Measurements from ENCODE around the gene PDE3B. TPM values are rescaled to one million over a fixed set of nuclear protein-coding genes. Genes with fewer than 3 reads are reported as not detected.
"Not testable (repeated sequence)": the region's sequence is repeated elsewhere in the genome, so short reads cannot be mapped to it uniquely, and the experiment has no call there.

The PDE3B gene
- total RNA-seq, 1 experiment from 2014 or later, result 0.03 TPM

- Histone ChIP-seq H3K4me3 (no peak overlapping the region), H3K27me3 (replicated peaks) (no peaks in the 10 kb centered on the region), H3K27ac (no peak overlapping the region), H3K36me3 (no peaks in the 10 kb centered on the region), H3K9me3 (replicated peaks) (no peaks in the 10 kb centered on the region), H3K4me1 (replicated peaks) (no peaks in the 10 kb centered on the region)
- no peak for DNase-seq (ENCODE audit: low read depth in 1 of 2, low spot score in 2 of 2)
Measured at GRCh38 chr11:14673421-14673820, 29.8 kb downstream of the PDE3B start.

DNA sequence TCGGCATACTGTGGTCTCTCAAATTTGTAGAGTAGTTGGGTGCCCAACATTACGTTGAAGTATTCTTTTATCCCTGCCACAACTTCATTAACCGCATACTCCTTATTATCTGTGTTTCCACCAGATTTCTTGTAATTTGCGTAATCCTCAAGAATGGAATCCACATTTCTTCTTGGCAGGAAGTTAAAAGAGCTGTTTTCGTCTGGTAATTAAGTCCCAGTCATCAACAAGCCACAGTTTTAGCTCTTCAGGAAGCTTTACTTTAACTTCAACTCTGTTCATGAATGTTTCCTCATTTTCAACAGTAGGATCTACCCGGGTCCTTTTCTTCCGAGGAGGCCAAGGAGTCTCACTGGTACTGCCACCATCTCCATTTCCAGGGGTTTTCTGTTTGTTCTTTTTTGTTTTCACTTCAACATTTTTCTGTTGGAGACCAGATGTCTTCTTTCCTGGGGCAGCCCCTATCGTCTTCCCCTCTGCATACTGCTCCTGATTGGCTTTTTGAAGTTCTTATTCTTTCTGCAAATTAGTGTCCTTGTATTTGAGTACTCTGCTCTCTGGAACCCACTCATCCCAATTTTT lies 30.3 kb downstream of the PDE3B start:
- Histone ChIP-seq H3K4me3 (no peak overlapping the region), H3K4me1 (replicated peaks) (no peaks in the 10 kb centered on the region), H3K36me3 (no peaks in the 10 kb centered on the region), H3K27me3 (replicated peaks) (no peaks in the 10 kb centered on the region), H3K9me3 (replicated peaks) (no peaks in the 10 kb centered on the region), H3K27ac (no peak overlapping the region)
- no peak for DNase-seq (ENCODE audit: low read depth in 1 of 2, low spot score in 2 of 2)

DNA sequence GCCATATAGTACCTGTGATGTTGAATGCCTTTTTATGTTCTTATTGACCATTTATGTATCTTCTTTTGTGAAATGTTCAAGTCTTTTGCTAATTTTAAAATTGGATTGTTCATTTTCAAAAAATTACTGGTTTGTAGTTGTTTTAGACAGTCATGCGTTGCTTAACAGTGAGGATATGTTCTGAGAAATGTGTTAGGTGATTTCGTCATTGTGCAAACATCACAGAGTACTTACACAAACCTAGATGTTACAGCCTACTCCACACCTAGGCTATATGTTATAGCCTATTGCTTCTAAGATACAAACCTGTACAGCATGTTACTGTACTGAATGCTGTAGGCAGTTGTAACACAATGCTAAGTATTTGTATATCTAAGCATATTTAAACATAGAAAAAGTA lies 32.5 kb downstream of the PDE3B start:
- Histone ChIP-seq H3K4me3 (no peak overlapping the region), H3K36me3 (no peaks in the 10 kb centered on the region), H3K4me1 (replicated peaks) (no peaks in the 10 kb centered on the region), H3K27ac (no peak overlapping the region), H3K9me3 (replicated peaks) (no peaks in the 10 kb centered on the region), H3K27me3 (replicated peaks) (no peaks in the 10 kb centered on the region)
- DNase-seq (ENCODE audit: low read depth in 1 of 2, low spot score in 2 of 2), result no peak

DNA sequence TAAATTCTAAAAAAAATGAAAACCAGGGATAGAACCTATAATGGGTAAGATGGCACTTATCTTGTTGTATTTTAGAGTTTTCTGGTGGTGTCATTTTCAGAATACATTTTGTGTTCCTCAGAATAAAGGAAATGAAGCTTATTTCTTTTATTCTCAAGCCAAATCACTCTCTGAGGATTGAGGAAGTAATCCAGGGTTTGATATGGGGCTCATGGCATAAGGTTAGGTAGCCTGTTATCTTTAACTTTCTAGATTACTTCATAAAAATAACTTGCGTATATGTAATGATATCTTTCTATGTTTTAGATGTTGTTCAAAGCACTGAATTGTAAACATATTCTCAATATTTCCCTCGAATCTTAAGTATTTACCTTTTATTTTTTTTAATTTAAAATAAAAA lies 33.5 kb downstream of the PDE3B start:
- no peak overlapping the region for H3K4me3 ChIP-seq
- no peaks in the 10 kb centered on the region for H3K36me3 ChIP-seq

GRCh38 chr11:14678350-14678749 lies 34.7 kb downstream of the PDE3B start:
- Histone ChIP-seq H3K36me3 (no peaks in the 10 kb centered on the region), H3K9me3 (replicated peaks) (no peaks in the 10 kb centered on the region)
- no peak for DNase-seq (ENCODE audit: low read depth in 1 of 2, low spot score in 2 of 2)

More for the DNA sequence above, 33.5 kb downstream of the PDE3B start:
- DNase-seq (ENCODE audit: low read depth in 1 of 2, low spot score in 2 of 2), result no peak
- Histone ChIP-seq H3K4me1 (replicated peaks) (no peaks in the 10 kb centered on the region), H3K27me3 (replicated peaks) (no peaks in the 10 kb centered on the region), H3K9me3 (replicated peaks) (no peaks in the 10 kb centered on the region), H3K27ac (no peak overlapping the region)

DNA sequence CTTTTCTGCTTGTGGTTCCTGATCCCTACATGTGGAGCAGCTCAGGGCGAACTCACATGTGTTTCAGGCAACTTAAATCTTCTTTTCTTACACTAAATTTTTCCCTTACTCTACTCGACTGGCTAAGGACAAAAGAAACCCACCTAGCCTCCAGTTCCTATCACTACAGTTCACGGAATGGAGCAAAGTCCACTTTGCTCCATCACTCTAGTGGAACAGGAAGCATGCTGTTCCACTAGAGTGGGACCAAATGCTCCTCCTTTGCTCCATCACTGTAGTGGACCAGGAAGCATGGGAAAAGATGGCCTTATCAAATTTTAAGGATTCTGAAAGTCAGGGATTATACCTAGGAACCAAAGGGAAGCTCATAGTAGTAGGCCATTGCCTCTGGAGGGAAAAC lies 36.1 kb downstream of the PDE3B start:
- Histone ChIP-seq H3K4me3 (no peak overlapping the region), H3K27ac (no peak overlapping the region), H3K27me3 (replicated peaks) (no peaks in the 10 kb centered on the region), H3K4me1 (replicated peaks) (no peaks in the 10 kb centered on the region), H3K9me3 (replicated peaks) (no peaks in the 10 kb centered on the region), H3K36me3 (no peaks in the 10 kb centered on the region)
- DNase-seq (ENCODE audit: low read depth in 1 of 2, low spot score in 2 of 2), result no peak

More at GRCh38 chr11:14678350-14678749, 34.7 kb downstream of the PDE3B start:
- Histone ChIP-seq H3K27me3 (replicated peaks) (no peaks in the 10 kb centered on the region), H3K27ac (no peak overlapping the region), H3K4me3 (no peak overlapping the region), H3K4me1 (replicated peaks) (no peaks in the 10 kb centered on the region)

DNA sequence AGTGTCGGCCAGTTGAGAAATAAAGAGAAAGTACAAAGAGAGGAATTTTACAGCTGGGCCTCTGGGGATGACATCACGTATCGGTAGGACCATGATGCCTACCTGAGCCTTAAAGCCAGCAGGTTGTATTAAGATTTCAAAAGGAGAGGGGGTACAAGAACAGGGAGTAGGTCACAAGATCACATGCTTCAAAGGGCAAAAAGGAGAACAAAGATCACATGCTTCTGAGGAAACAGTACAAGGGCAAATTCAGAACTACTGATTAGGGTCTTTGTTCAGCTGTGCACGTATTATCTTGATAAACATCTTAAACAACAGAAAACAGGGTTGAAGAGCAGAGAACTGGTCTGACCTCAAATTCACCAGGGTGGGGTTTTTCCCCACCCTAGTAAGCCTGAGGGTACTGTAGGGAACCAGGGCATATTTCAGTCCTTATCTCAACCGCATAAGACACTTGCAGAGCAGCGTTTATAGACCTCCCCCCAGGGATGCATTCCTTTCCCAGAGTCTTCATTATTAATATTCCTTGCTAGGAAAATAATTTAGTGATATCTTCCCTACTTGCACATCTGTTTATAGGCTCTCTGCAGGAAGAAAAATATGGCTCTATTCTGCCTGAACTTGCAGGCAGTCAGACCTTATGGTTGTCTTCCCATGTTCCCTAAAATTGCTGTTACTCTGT lies 40.8 kb downstream of the PDE3B start:
- not testable (repeated sequence) for H3K27me3 ChIP-seq (replicated peaks); H3K4me1 ChIP-seq (replicated peaks); DNase-seq (ENCODE audit: low read depth in 1 of 2, low spot score in 2 of 2); H3K4me3 ChIP-seq; H3K36me3 ChIP-seq; H3K27ac ChIP-seq; H3K9me3 ChIP-seq (replicated peaks)

DNA sequence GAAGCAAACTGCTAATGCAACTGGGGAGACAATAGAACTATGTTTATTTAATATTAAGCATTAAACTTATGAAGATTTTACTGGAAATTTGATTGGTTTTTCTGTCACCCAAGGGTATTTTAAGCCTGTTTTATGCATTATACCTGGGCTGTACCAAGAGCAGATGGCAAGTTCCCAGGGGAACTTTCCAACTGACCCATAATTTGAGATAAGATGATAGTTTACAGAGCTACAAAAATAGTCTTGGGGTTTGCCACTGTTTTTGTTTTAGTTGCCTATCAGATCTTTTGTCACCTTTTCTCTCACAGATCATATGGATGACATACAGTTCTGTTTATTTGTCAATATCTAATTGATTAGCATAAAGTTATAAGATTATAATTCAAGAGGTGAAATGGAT lies 43.9 kb downstream of the PDE3B start:
- DNase-seq (ENCODE audit: low read depth in 1 of 2, low spot score in 2 of 2), result no peak
- no peaks in the 10 kb centered on the region for H3K36me3 ChIP-seq
- no peak overlapping the region for H3K27ac ChIP-seq
- no peaks in the 10 kb centered on the region for H3K9me3 ChIP-seq (replicated peaks)
- H3K4me3 ChIP-seq, result no peak overlapping the region
- H3K27me3 ChIP-seq (replicated peaks), result no peaks in the 10 kb centered on the region; the same call in 1 of the 2 replicates
- no peaks in the 10 kb centered on the region for H3K4me1 ChIP-seq (replicated peaks)

DNA sequence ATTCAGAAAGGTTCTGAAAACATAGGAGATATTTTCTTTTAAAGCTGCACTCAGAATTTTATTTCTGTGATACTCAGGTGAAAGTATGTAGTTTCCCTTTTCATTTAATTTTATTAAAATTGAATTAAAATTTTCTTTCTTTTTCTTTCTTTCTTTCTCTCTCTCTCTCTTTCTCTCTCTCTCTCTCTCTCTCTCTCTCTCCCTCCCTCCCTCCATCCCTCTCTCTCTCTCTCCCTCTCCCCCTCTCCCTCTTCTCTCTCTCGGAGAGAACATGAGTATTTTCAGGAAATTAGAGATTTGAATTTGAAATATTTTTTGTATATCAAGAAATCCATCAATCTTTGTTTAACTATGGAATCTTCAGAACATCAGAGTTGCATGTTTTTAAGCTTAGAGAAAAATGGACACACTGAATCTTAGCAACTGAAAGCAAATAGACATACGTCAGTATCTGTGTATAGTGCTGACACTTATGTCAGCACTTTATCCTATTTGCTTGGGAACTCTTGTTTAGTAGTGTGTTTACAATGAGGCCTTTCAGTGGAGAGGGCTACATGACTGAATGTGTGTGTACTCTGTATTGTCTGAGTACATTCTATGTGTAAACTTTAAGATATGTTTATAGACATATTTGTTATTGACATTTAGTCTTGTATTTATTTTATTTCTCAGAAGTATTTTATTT lies 44.5 kb downstream of the PDE3B start:
- Histone ChIP-seq H3K27ac (no peak overlapping the region), H3K36me3 (no peaks in the 10 kb centered on the region), H3K9me3 (replicated peaks) (no peaks in the 10 kb centered on the region), H3K4me1 (replicated peaks) (no peaks in the 10 kb centered on the region), H3K27me3 (replicated peaks) (no peaks in the 10 kb centered on the region; the same call in 1 of the 2 replicates), H3K4me3 (no peak overlapping the region)
- DNase-seq (ENCODE audit: low read depth in 1 of 2, low spot score in 2 of 2), result no peak

- not testable (repeated sequence) for H3K4me3 ChIP-seq
Measured at GRCh38 chr11:14695656-14696055, 52.1 kb downstream of the PDE3B start.

DNA sequence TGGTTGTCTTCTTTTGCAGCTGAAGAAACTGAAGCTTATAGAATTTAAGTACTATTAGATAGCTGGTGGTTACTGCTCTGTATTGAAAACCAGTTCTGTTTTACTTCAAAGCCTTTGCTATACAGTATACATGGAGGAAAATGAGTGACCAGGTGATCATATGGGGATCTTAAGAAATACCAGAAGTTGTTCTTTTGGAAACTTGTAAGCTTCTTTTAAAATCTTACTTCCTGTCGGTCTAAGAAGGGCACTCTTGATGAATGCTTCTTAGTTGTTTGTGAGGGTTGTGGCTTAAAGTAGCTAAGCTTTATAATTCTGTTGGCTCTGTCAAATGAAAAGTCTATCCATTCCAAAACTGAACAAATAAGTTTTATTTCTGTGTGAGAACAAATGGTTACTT lies 55.2 kb downstream of the PDE3B start:
- H3K4me1 ChIP-seq (replicated peaks), result no peaks in the 10 kb centered on the region

More at GRCh38 chr11:14695656-14696055, 52.1 kb downstream of the PDE3B start:
- H3K27ac ChIP-seq; H3K4me1 ChIP-seq (replicated peaks); H3K27me3 ChIP-seq (replicated peaks); H3K36me3 ChIP-seq; H3K9me3 ChIP-seq (replicated peaks); DNase-seq (ENCODE audit: low read depth in 1 of 2, low spot score in 2 of 2): not testable (repeated sequence)

GRCh38 chr11:14700593-14700992 lies 57.0 kb downstream of the PDE3B start:
- no peaks in the 10 kb centered on the region for H3K27me3 ChIP-seq (replicated peaks)
- no peak for DNase-seq (ENCODE audit: low read depth in 1 of 2, low spot score in 2 of 2)
- H3K36me3 ChIP-seq, result no peaks in the 10 kb centered on the region
- H3K4me1 ChIP-seq (replicated peaks), result no peaks in the 10 kb centered on the region
- H3K9me3 ChIP-seq (replicated peaks), result no peaks in the 10 kb centered on the region
- H3K27ac ChIP-seq, result no peak overlapping the region
- no peak overlapping the region for H3K4me3 ChIP-seq

More for the DNA sequence above, 55.2 kb downstream of the PDE3B start:
- no peak for DNase-seq (ENCODE audit: low read depth in 1 of 2, low spot score in 2 of 2)
- no peaks in the 10 kb centered on the region for H3K36me3 ChIP-seq
- H3K9me3 ChIP-seq (replicated peaks), result no peaks in the 10 kb centered on the region
- no peak overlapping the region for H3K27ac ChIP-seq
- no peaks in the 10 kb centered on the region for H3K27me3 ChIP-seq (replicated peaks)
- no peak overlapping the region for H3K4me3 ChIP-seq

DNA sequence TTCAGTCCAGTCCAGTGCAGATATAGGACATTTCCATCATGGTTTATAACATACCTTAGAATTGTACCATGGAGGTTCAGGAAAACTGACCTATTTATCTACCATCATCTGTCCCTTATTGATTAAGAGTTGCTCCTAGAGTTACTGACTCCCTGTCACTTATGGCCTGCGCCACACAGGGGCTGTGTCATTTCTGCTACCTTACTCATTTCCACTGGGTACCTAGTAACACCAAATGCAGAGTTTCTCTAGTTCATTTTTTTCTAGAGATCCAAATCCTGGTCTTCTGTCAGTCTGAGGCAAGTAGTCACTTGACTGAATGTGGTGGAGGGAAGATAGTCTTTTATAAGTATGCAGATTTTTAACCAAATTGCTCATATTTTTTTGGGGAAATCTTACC lies 59.2 kb downstream of the PDE3B start:
- DNase-seq (ENCODE audit: low read depth in 1 of 2, low spot score in 2 of 2), result no peak
- Histone ChIP-seq H3K27me3 (replicated peaks) (no peaks in the 10 kb centered on the region), H3K27ac (no peak overlapping the region), H3K9me3 (replicated peaks) (no peaks in the 10 kb centered on the region), H3K4me1 (replicated peaks) (no peaks in the 10 kb centered on the region), H3K4me3 (no peak overlapping the region), H3K36me3 (no peaks in the 10 kb centered on the region)

DNA sequence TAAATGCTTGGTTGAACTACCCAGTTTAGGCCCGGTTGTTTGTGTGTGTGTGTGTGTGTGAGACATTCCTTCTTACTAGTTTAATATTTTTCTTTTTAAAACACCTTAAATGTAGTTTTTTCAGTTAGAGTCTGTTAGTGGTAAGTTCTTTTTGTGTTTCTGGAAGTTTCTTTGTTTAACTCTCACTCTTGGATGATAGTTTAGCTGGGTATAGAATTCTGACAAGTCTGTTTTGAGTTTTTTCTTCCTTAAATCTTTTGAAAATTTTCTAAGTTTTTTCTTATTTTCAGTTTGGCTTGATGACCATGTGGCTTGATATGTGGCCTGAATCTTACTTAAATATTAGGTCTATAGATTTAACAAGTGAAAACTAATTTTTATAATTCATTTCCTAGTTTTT lies 60.1 kb downstream of the PDE3B start:
- no peaks in the 10 kb centered on the region for H3K27me3 ChIP-seq (replicated peaks)

More for the DNA sequence above, 60.1 kb downstream of the PDE3B start:
- no peak for DNase-seq (ENCODE audit: low read depth in 1 of 2, low spot score in 2 of 2)
- Histone ChIP-seq H3K36me3 (no peaks in the 10 kb centered on the region), H3K4me1 (replicated peaks) (no peaks in the 10 kb centered on the region), H3K4me3 (no peak overlapping the region), H3K9me3 (replicated peaks) (no peaks in the 10 kb centered on the region), H3K27ac (no peak overlapping the region)

Data from SJSA1 (cell line).